SK-N-SH (cell line): ENCODE measurements around the gene VEGFA. TPM values are rescaled to one million over a fixed set of nuclear protein-coding genes. Genes with fewer than 3 reads are reported as not detected.

Experiments used
- CTCF ChIA-PET: fragments of 300-600, 350-600 bp; formaldehyde crosslinking; extraction: SDS; loops from one replicate; lab custom pipeline; 2021; lab: Yijun Ruan, JAX
- POLR2A ChIA-PET: fragments of 350-600 bp; sonication (Branson Sonifier 250); formaldehyde crosslinking; extraction: SDS; loops from one replicate; lab custom pipeline; 2020; ENCODE audit warnings: antibody characterized with exemption, inconsistent platforms; lab: Yijun Ruan, JAX
- DNase-seq: peaks from one replicate; pipeline ENCODE4 v3.0.0; 2012
- H2AFZ ChIP-seq: fragments of 200-600 bp; sonication (generic); 2 replicates; pipeline ENCODE4 v1.8.1; 2016; ENCODE audit warnings: antibody characterized with exemption, mild to moderate bottlenecking, low read depth
- H3F3A ChIP-seq: fragments of 200-600 bp; sonication (generic); replicated peaks from 2 replicates; pipeline ENCODE3; 2016; ENCODE audit warnings: antibody characterized with exemption, mild to moderate bottlenecking; ENCODE audit not compliant: insufficient read depth
- H3K27ac ChIP-seq, 2 experiments: fragments of 200-500 bp in 1 of 2; fragments of 200-600 bp in 1 of 2; sonication (Bioruptor generic) in 1 of 2; sonication (generic), shearing (Covaris generic) in 1 of 2; 2 replicates each; pipeline versions ENCODE4 v1.5.1 to v1.6.1; 2014 to 2016; ENCODE audit warnings: low read depth in 2 of 2, inconsistent platforms in 1 of 2, low read length in 1 of 2, mild to moderate bottlenecking in 1 of 2, mixed read lengths in 1 of 2
- H3K27me3 ChIP-seq: fragments of 200-600 bp; sonication (generic), shearing (Covaris generic); 2 replicates; pipeline ENCODE4 v1.6.1; 2016; ENCODE audit warnings: mixed run types; ENCODE audit not compliant: insufficient read depth
- H3K36me3 ChIP-seq, 2 experiments: fragments of 200-500 bp in 1 of 2; fragments of 200-600 bp in 1 of 2; sonication (Bioruptor generic) in 1 of 2; sonication (generic) in 1 of 2; replicated peaks in 1 of 2; 2 replicates each; pipeline versions ENCODE3 to v1.5.1; 2014 to 2016; ENCODE audit warnings: low read length in 1 of 2, mild to moderate bottlenecking in 1 of 2; ENCODE audit not compliant: insufficient read depth in 2 of 2, control insufficient read depth in 1 of 2
- H3K4me1 ChIP-seq, 2 experiments: fragments of 200-500 bp in 1 of 2; fragments of 200-600 bp in 1 of 2; sonication (Bioruptor generic) in 1 of 2; sonication (generic), shearing (Covaris generic) in 1 of 2; 2 replicates each; pipeline versions ENCODE4 v1.5.1 to v1.6.1; 2014 to 2016; ENCODE audit warnings: low read depth in 1 of 2, low read length in 1 of 2, mixed run types in 1 of 2; ENCODE audit not compliant: insufficient read depth in 2 of 2, control insufficient read depth in 1 of 2
- H3K4me2 ChIP-seq: fragments of 200-600 bp; sonication (generic), shearing (Covaris generic); 2 replicates; pipeline ENCODE4 v1.6.1; 2017; ENCODE audit warnings: mixed run types
- H3K4me3 ChIP-seq, 2 experiments: fragments of 200-500 bp in 1 of 2; fragments of 200-600 bp in 1 of 2; sonication (Bioruptor generic) in 1 of 2; sonication (generic), shearing (Covaris generic) in 1 of 2; 2 replicates each; pipeline versions ENCODE4 v1.5.1 to v1.8.1; 2014 to 2016; ENCODE audit warnings: low read depth in 2 of 2, inconsistent platforms in 1 of 2, low read length in 1 of 2, mild to moderate bottlenecking in 1 of 2, mixed read lengths in 1 of 2, moderate library complexity in 1 of 2
- H3K79me2 ChIP-seq: fragments of 200-600 bp; sonication (generic); 2 replicates; pipeline ENCODE4 v1.8.1; 2017; ENCODE audit warnings: mild to moderate bottlenecking; ENCODE audit not compliant: insufficient read depth
- H3K9ac ChIP-seq: fragments of 200-600 bp; sonication (generic); 2 replicates; pipeline ENCODE4 v1.6.1; 2017; ENCODE audit warnings: mixed run types
- H3K9me2 ChIP-seq: fragments of 200-600 bp; sonication (generic); 2 replicates; pipeline ENCODE4 v1.6.1; 2017; ENCODE audit warnings: mixed run types
- H3K9me3 ChIP-seq: fragments of 200-600 bp; sonication (generic); 2 replicates; pipeline ENCODE4 v1.6.1; 2017; ENCODE audit warnings: mixed run types, mild to moderate bottlenecking, moderate library complexity
- H4K20me1 ChIP-seq: fragments of 200-600 bp; sonication (generic); 2 replicates; pipeline ENCODE4 v1.6.1; 2017; ENCODE audit warnings: mild to moderate bottlenecking, mixed run types; ENCODE audit not compliant: insufficient read depth
- FOSL2 ChIP-seq: IDR thresholded peaks from 2 replicates; pipeline ENCODE4 v1.4.0; 2012; ENCODE audit warnings: low read depth, mild to moderate bottlenecking, moderate library complexity, borderline replicate concordance
- FOXM1 ChIP-seq: IDR thresholded peaks from 2 replicates; pipeline ENCODE4 v1.4.0; 2012; ENCODE audit warnings: low read depth, mild to moderate bottlenecking
- GABPA ChIP-seq: IDR thresholded peaks from 2 replicates; pipeline ENCODE4 v1.4.0; 2012; ENCODE audit warnings: low read depth, mild to moderate bottlenecking
- GATA2 ChIP-seq: sonication (generic); formaldehyde crosslinking; IDR thresholded peaks from 2 replicates; pipeline ENCODE4 v1.5.0; 2020; ENCODE audit warnings: mild to moderate bottlenecking, missing genetic modification reagents
- MEF2A ChIP-seq: IDR thresholded peaks from 2 replicates; pipeline ENCODE4 v1.4.0; 2012; ENCODE audit warnings: low read depth, borderline replicate concordance
- POLR2AphosphoS5 ChIP-seq: IDR thresholded peaks from 2 replicates; pipeline ENCODE4 v1.6.1; 2012; ENCODE audit warnings: low read depth, low read length
- TCF12 ChIP-seq: IDR thresholded peaks from 2 replicates; pipeline ENCODE4 v1.4.0; 2012
- WGBS: methylation state at CpG from one replicate; pipeline ENCODE4 v1.1.6; 2017; ENCODE audit warnings: low lambda C conversion rate; 5-methylcytosine and 5-hydroxymethylcytosine counted together
- polyA plus RNA-seq, 3 experiments: library from polyadenylated mRNA; depleted of rRNA; stranded (reverse); fragments of >200 nt; gene quantifications; 2 replicates each; pipeline ENCODE4 v1.2.3, GENCODE V29; 2012
- TF ChIP-seq, protein P1 (sequence below): IDR thresholded peaks from 2 replicates; pipeline ENCODE4 v1.6.1; 2012; ENCODE audit warnings: mild to moderate bottlenecking, low read depth, low read length, moderate library complexity

VEGFA gene
- polyA plus RNA-seq, 1 of the 3 experiments (the other 2 are of a cell fraction): 81.0 TPM

DNA sequence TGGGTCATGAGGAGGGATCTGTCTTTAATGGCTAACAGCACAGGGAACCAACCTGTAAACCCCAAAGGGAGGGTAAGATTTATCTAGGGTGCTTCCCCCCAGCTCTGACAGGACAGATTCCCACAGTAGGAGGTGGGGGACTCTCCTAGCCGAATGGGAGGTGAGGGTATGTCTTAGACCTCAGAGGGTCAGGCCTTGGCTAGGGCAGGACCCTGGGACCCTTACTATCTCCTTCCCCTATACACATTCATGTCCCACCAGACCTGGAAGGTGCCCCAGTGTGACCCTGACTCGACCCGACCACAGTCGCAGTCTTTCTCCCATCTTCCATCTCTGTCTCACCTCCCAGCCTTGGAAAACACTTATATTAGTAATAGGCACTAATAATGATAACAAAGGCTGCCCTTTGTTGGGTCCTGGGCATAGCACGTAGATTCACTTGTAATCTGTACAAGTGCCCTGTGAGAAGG lies 36.8 kb downstream of the VEGFA start:
- 87% methylated on average over 5 of the region's 5 CpGs for WGBS
- H3K9ac ChIP-seq: no peak overlapping the region
- H3K36me3 ChIP-seq: no peaks in the 10 kb centered on the region
- H3K79me2 ChIP-seq: no peaks in the 10 kb centered on the region
- POLR2A ChIA-PET: interaction anchor here (1.0 to 1.7 kb wide), 4 partner anchors 13 to 135 kb away, joined by 3 to 6 read pairs (median 5); no protein-coding TSS in a partner anchor
- H3K4me2 ChIP-seq: no peak overlapping the region
- H3K4me3 ChIP-seq: no peak overlapping the region
- TF ChIP-seq, protein P1, sequence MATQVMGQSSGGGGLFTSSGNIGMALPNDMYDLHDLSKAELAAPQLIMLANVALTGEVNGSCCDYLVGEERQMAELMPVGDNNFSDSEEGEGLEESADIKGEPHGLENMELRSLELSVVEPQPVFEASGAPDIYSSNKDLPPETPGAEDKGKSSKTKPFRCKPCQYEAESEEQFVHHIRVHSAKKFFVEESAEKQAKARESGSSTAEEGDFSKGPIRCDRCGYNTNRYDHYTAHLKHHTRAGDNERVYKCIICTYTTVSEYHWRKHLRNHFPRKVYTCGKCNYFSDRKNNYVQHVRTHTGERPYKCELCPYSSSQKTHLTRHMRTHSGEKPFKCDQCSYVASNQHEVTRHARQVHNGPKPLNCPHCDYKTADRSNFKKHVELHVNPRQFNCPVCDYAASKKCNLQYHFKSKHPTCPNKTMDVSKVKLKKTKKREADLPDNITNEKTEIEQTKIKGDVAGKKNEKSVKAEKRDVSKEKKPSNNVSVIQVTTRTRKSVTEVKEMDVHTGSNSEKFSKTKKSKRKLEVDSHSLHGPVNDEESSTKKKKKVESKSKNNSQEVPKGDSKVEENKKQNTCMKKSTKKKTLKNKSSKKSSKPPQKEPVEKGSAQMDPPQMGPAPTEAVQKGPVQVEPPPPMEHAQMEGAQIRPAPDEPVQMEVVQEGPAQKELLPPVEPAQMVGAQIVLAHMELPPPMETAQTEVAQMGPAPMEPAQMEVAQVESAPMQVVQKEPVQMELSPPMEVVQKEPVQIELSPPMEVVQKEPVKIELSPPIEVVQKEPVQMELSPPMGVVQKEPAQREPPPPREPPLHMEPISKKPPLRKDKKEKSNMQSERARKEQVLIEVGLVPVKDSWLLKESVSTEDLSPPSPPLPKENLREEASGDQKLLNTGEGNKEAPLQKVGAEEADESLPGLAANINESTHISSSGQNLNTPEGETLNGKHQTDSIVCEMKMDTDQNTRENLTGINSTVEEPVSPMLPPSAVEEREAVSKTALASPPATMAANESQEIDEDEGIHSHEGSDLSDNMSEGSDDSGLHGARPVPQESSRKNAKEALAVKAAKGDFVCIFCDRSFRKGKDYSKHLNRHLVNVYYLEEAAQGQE: no peak
- TF ChIP-seq POLR2AphosphoS5 (no peak), GABPA (no peak), FOXM1 (no peak), TCF12 (no peak), FOSL2 (no peak)
- CTCF ChIA-PET: interaction anchor here (1.2 to 2.3 kb wide), 5 partner anchors 10 to 272 kb away, joined by 3 to 10 read pairs (median 5); partner anchors contain the start of gene VEGFA
- no peaks in the 10 kb centered on the region for H3K9me2 ChIP-seq
- H2AFZ ChIP-seq: no peak overlapping the region
- H3F3A ChIP-seq: no peaks in the 10 kb centered on the region
- H4K20me1 ChIP-seq: no peaks in the 10 kb centered on the region
- H3K9me3 ChIP-seq: no peaks in the 10 kb centered on the region
- DNase-seq: no peak
- peak overlapping the region in 1 of 2 experiments; percentile 67; a peak in 1 of 4 replicates for H3K27ac ChIP-seq
- H3K4me1 ChIP-seq: peaks cover 0 to 33% of the 10 kb centered on the region in 2 experiments; a peak in 1 of 4 replicates
- H3K27me3 ChIP-seq: no peaks in the 10 kb centered on the region

GRCh38 chr6:43807228-43808061 lies 37.4 kb downstream of the VEGFA start:
- no peaks in the 10 kb centered on the region for H4K20me1 ChIP-seq
- H3K4me1 ChIP-seq: peaks cover 0 to 33% of the 10 kb centered on the region in 2 experiments; a peak in 1 of 4 replicates
- no peaks in the 10 kb centered on the region for H3K9me3 ChIP-seq
- POLR2A ChIA-PET: interaction anchor here (1.0 to 1.7 kb wide), 5 partner anchors 13 to 134 kb away, joined by 3 to 6 read pairs (median 4); no protein-coding TSS in a partner anchor
- H3K27ac ChIP-seq: peak overlapping the region in 1 of 2 experiments; percentile 67; a peak in 2 of 4 replicates
- no peaks in the 10 kb centered on the region for H3K36me3 ChIP-seq
- H3K79me2 ChIP-seq: no peaks in the 10 kb centered on the region
- H3K4me2 ChIP-seq: no peak overlapping the region
- TF ChIP-seq GATA2 (CRISPR knock-in tag): peak; percentile 73
- no peak for TF ChIP-seq MEF2A
- CTCF ChIA-PET: interaction anchor here (0.8 to 2.3 kb wide), 8 partner anchors 8 to 271 kb away, joined by 3 to 10 read pairs (median 3); partner anchors contain the start of gene VEGFA
- H3K9ac ChIP-seq: no peak overlapping the region
- H3F3A ChIP-seq: no peaks in the 10 kb centered on the region
- H2AFZ ChIP-seq: no peak overlapping the region
- no peaks in the 10 kb centered on the region for H3K27me3 ChIP-seq
- H3K9me2 ChIP-seq: no peaks in the 10 kb centered on the region
- 70% methylated on average over 10 of the region's 11 CpGs for WGBS
- H3K4me3 ChIP-seq: no peak overlapping the region
- DNase-seq: peak; percentile 68
